Right lobe of liver (tissue), 6 donors: ENCODE results near the gene TTC12. TPM values are rescaled to one million over a fixed set of nuclear protein-coding genes. Genes with fewer than 3 reads are reported as not detected.

Experiments used
- ATAC-seq, 4 donors: fragments of 200-7000 bp; cut with Tn5 transposase; one replicate each; pipeline ENCODE4 v1.9.1; 2020; ENCODE audit warnings: mild to moderate bottlenecking in 4 of 4, moderate library complexity in 4 of 4
- DNase-seq, 3 donors: peaks; one replicate each; pipeline ENCODE4 v3.0.0-alpha.2; 2020
- H3K27ac ChIP-seq, 3 donors: fragments of 200-600 bp; one replicate each; pipeline ENCODE4 v1.8.0; 2022
- H3K27me3 ChIP-seq, 2 donors: fragments of 200-600 bp; one replicate each; pipeline ENCODE4 v1.8.0; 2022
- H3K36me3 ChIP-seq, 4 donors: fragments of 200-600 bp; sonication (generic) in 1 of 4; one replicate each; pipeline versions ENCODE4 v1.5.1 to v1.8.0; 2017 to 2022; ENCODE audit warnings: control low read depth in 1 of 4
- H3K4me1 ChIP-seq, 4 donors: fragments of 200-600 bp; sonication (generic) in 1 of 4; one replicate each; pipeline versions ENCODE4 v1.5.1 to v1.8.0; 2017 to 2022; ENCODE audit warnings: control low read depth in 1 of 4
- H3K4me3 ChIP-seq, 3 donors: fragments of 200-600 bp; one replicate each; pipeline ENCODE4 v1.8.0; 2022
- H3K9me3 ChIP-seq, 4 donors: fragments of 200-600 bp; sonication (generic) in 1 of 4; one replicate each; pipeline versions ENCODE4 v1.5.1 to v1.8.0; 2017 to 2022; ENCODE audit warnings: control low read depth in 1 of 4
- POLR2A ChIP-seq: fragments of 450-650 bp; IDR thresholded peaks from one replicate; pipeline ENCODE4 v1.6.1; 2017; ENCODE audit warnings: antibody characterized with exemption, mild to moderate bottlenecking
- WGBS: methylation state at CpG from one replicate; pipeline ENCODE4 v1.1.6; 2018; ENCODE audit warnings: low coverage, low lambda C conversion rate; ENCODE audit not compliant: insufficient coverage; ENCODE audit errors: missing lambda C conversion rate; 5-methylcytosine and 5-hydroxymethylcytosine counted together
- intact Hi-C, 2 donors: fragments of 100-400 bp; cut with DNase I; formaldehyde crosslinking; loops; one replicate each; pipeline versions ENCODE4 v1.11.2 to v1.14.1; 2022
- total RNA-seq, 6 experiments: library from RNA; depleted of rRNA in 2 of 6; stranded (reverse); fragments of >200 nt in 2 of 6; fragmentation: NEBNext Ultra II Directional in 3 of 6; extraction: Animal tissue kit (Norgen Biotek cat#: 25700) in 3 of 6; gene quantifications; one replicate each; pipeline versions ENCODE4 v1.1.0 to v1.2.4, GENCODE V29; 2016 to 2023
- TF ChIP-seq, protein P1 (sequence below), 4 donors: fragments of 200-600 bp in 3 of 4; fragments of 450-650 bp in 1 of 4; IDR thresholded peaks; one replicate each; pipeline versions ENCODE4 v1.5.1 to v1.8.0; 2016 to 2022; ENCODE audit warnings: antibody characterized with exemption in 4 of 4, mild to moderate bottlenecking in 2 of 4
- donor health status: DM: no; HTN: yes; CAD: no.
- donor health status: DM: no; HTN: no; CAD: no.
- donor health status: DM: no; HTN: no; CAD: no.
- donor health status: DM: no; HTN: yes; CAD: no.
- donor health status: DM: no; HTN: yes; CAD: no.

The TTC12 gene
- total RNA-seq, 6 experiments from 2014 or later: 5.1 to 8.9 (median 7.2) TPM

DNA sequence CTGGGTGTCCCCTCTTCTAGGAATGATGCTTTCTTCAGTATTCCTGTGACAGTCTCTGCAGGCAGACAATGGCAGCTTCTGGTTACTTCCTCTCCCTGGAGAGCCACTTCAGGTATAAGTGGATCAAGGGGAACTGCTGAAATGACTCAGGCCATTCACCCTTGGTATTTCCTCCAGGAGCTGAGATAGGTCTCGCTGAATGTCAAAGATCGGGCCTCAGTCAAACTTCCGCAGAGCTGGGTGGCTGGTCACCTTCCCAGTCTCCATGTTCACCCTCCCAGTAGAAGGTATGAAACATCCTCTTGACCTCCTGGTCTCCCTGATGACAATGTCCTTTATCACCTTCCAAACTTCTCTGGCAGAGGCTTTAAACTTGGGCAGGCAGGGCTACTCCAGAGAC, 71.4 kb downstream of the TTC12 start:
- no peaks in the 10 kb centered on the region for H3K27me3 ChIP-seq
- H3K4me3 ChIP-seq: no peak overlapping the region
- no peaks in the 10 kb centered on the region for H3K36me3 ChIP-seq
- no CpG with 5 or more reads among the region's 3 CpGs for WGBS
- no peaks in the 10 kb centered on the region for H3K4me1 ChIP-seq
- intact Hi-C loops: no loop called here
- TF ChIP-seq POLR2A: no peak
- TF ChIP-seq, protein P1, sequence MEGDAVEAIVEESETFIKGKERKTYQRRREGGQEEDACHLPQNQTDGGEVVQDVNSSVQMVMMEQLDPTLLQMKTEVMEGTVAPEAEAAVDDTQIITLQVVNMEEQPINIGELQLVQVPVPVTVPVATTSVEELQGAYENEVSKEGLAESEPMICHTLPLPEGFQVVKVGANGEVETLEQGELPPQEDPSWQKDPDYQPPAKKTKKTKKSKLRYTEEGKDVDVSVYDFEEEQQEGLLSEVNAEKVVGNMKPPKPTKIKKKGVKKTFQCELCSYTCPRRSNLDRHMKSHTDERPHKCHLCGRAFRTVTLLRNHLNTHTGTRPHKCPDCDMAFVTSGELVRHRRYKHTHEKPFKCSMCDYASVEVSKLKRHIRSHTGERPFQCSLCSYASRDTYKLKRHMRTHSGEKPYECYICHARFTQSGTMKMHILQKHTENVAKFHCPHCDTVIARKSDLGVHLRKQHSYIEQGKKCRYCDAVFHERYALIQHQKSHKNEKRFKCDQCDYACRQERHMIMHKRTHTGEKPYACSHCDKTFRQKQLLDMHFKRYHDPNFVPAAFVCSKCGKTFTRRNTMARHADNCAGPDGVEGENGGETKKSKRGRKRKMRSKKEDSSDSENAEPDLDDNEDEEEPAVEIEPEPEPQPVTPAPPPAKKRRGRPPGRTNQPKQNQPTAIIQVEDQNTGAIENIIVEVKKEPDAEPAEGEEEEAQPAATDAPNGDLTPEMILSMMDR (IDR thresholded peaks at IDR 0.05): no peak
- H3K9me3 ChIP-seq: no peaks in the 10 kb centered on the region
- no peak for ATAC-seq
- DNase-seq: no peak
- H3K27ac ChIP-seq: no peak overlapping the region

DNA sequence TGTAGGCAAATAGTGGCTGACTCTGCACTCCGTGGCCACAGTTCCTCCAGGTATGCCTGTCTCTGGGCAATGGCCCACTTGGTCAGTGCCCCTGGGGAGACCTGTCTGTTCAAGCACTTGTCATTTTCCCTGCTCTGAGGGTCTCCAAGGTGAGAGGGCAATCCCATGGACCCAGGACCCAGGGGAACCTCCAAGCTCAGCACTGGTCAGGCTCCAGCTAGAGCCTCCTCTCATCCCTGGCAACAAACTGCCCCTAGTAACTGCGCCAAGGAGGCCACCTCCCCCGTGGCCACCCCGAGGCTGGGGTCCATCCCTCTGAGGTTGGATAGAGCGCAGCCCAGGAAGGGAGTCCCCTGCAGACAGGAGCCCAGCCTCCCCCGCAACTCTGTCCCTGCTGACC, 72.5 kb downstream of the TTC12 start:
- ATAC-seq (no peak), DNase-seq (no peak)
- Histone ChIP-seq H3K27ac (no peak overlapping the region), H3K4me1 (no peaks in the 10 kb centered on the region), H3K36me3 (no peaks in the 10 kb centered on the region), H3K9me3 (no peaks in the 10 kb centered on the region), H3K27me3 (no peaks in the 10 kb centered on the region), H3K4me3 (no peak overlapping the region)
- WGBS: no CpG with 5 or more reads among the region's 6 CpGs
- no peak for TF ChIP-seq POLR2A
- TF ChIP-seq, protein P1 (IDR thresholded peaks at IDR 0.05): no peak
- intact Hi-C loops: no loop called here

- Histone ChIP-seq H3K4me1 (no peaks in the 10 kb centered on the region), H3K4me3 (no peak within 1 kb of the TSS), H3K27me3 (no peaks in the 10 kb centered on the region), H3K27ac (no peak within 1 kb of the TSS), H3K36me3 (no peaks in the 10 kb centered on the region), H3K9me3 (no peaks in the 10 kb centered on the region)
- no peak for TF ChIP-seq POLR2A
- TF ChIP-seq, protein P1 (IDR thresholded peaks at IDR 0.05): peak in 2 of 4 donors; percentile 8 to 32
- peak in 2 of 4 donors; percentile 18 to 25 for ATAC-seq
- 22% methylated on average over 6 of the region's 46 CpGs for WGBS
- no peak for DNase-seq
- intact Hi-C loops: no loop called here
Measured at GRCh38 chr11:113387605-113388211, 73.3 kb downstream of the TTC12 start, which contains the start of gene ANKK1. Gene ANKK1 (plus strand): TSS chr11:113387779. CDS start chr11:113387885, 106 bp downstream.

- no peaks in the 10 kb centered on the region for H3K4me1 ChIP-seq
- no peaks in the 10 kb centered on the region for H3K9me3 ChIP-seq
- 15% methylated on average over 3 of the region's 3 CpGs for WGBS
- no peaks in the 10 kb centered on the region for H3K27me3 ChIP-seq
- DNase-seq: no peak
- no peak overlapping the region for H3K4me3 ChIP-seq
- H3K36me3 ChIP-seq: no peaks in the 10 kb centered on the region
- TF ChIP-seq, protein P1 (IDR thresholded peaks at IDR 0.05): no peak
- no peak for TF ChIP-seq POLR2A
- no peak for ATAC-seq
- intact Hi-C loops: no loop called here
- H3K27ac ChIP-seq: no peak overlapping the region
Measured at GRCh38 chr11:113389272-113389671, 74.9 kb downstream of the TTC12 start.
